ENCODE results near the gene ARHGAP26.

ARHGAP26 gene

GRCh38 chr5:143262393-143263174 lies 492.4 kb downstream of the ARHGAP26 start:
- DNase-seq: peak; percentile 84

- DNase-seq: no peak
Measured at GRCh38 chr5:143263272-143263810, 493.2 kb downstream of the ARHGAP26 start.

GRCh38 chr5:143265995-143266394 lies 495.8 kb downstream of the ARHGAP26 start:
- no peak for DNase-seq

- no peak for DNase-seq
Measured at GRCh38 chr5:143267186-143267585, 497.0 kb downstream of the ARHGAP26 start.

GRCh38 chr5:143268388-143268787 lies 498.2 kb downstream of the ARHGAP26 start:
- DNase-seq: no peak

GRCh38 chr5:143271431-143271830 lies 501.3 kb downstream of the ARHGAP26 start:
- DNase-seq: no peak

GRCh38 chr5:143274952-143275351 lies 504.8 kb downstream of the ARHGAP26 start:
- no peak for DNase-seq

GRCh38 chr5:143275512-143276363 lies 505.6 kb downstream of the ARHGAP26 start:
- DNase-seq: no peak

GRCh38 chr5:143277536-143277935 lies 507.4 kb downstream of the ARHGAP26 start:
- DNase-seq: no peak

Measured in fibroblast of skin of right quadriceps (primary cell).